ENCODE results near the gene SESN1.

SESN1 gene

DNA sequence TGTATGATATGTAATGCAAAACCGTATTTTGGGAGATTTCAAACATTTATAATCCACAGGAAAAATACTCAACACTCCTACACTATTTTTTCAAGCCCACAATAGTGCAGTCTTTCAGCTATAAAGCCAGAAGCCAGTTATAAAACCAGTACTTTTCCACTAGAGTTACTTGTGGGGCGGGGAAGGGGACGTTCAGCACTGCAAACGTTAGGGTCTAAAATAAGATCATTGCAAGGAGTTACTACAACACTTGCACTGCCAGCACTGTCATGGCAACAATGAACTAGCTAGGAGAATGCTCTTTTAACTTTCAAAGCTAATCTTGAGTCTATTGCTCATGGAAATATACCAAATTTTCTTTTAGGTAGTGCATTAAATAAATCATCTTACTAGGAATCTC lies 14.7 kb downstream of the SESN1 start:
- DNase-seq (ENCODE audit: extremely low spot score) = no peak
- ChIA-PET POLR2A (interaction anchor here (1.4 kb wide), 2 partner anchors 14 to 303 kb away, joined by 4 to 10 read pairs; partner anchors contain the start of genes CD164 and SESN1), CTCF (interaction anchor here (0.7 kb wide), 1 partner anchor 20 kb away, joined by 3 read pairs; no protein-coding TSS in a partner anchor)
- no peak for TF ChIP-seq HDGF (IDR thresholded peaks at IDR 0.05; ENCODE audit: borderline replicate concordance)
- no peak for TF ChIP-seq FOXM1 (IDR thresholded peaks at IDR 0.05; ENCODE audit: borderline replicate concordance)
- TF ChIP-seq ARNT (IDR thresholded peaks at IDR 0.05) = no peak
- no peak for TF ChIP-seq ZNF384 (IDR thresholded peaks at IDR 0.05)
- TF ChIP-seq TARDBP (IDR thresholded peaks at IDR 0.05) = no peak
- no peak for TF ChIP-seq CTBP1 (IDR thresholded peaks at IDR 0.05; ENCODE audit: borderline replicate concordance)
- no peak for TF ChIP-seq BHLHE40 (IDR thresholded peaks at IDR 0.05; ENCODE audit: borderline replicate concordance)
- TF ChIP-seq L3MBTL2 (conservative IDR thresholded peaks at IDR 0.05) = no peak
- no peak for TF ChIP-seq FOXA1 (IDR thresholded peaks at IDR 0.05)
- TF ChIP-seq FOXK2 (IDR thresholded peaks at IDR 0.05) = no peak
- TF ChIP-seq SP1 (IDR thresholded peaks at IDR 0.05) = no peak
- TF ChIP-seq ELF4 (IDR thresholded peaks at IDR 0.05) = no peak
- TF ChIP-seq, protein P1, sequence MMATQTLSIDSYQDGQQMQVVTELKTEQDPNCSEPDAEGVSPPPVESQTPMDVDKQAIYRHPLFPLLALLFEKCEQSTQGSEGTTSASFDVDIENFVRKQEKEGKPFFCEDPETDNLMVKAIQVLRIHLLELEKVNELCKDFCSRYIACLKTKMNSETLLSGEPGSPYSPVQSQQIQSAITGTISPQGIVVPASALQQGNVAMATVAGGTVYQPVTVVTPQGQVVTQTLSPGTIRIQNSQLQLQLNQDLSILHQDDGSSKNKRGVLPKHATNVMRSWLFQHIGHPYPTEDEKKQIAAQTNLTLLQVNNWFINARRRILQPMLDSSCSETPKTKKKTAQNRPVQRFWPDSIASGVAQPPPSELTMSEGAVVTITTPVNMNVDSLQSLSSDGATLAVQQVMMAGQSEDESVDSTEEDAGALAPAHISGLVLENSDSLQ (IDR thresholded peaks at IDR 0.05) = no peak

DNA sequence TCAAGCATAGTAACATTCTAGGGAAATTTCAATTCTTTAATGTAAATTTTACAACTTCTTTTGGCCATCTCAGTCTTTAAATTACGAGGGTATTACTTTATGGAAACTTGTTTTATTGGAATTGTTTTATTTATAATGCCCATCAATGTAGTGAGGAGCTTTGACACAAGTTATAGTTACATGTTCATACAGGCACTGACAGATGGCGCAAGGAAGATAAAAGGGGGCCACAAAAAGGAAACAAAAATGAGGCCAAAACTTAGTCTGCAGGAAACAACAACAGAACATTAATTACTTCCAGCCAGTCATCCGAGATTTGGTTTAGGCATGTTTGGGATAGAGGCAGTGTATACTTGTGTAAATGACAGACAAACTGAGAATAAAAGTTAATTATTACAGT lies 18.3 kb downstream of the SESN1 start:
- DNase-seq (ENCODE audit: extremely low spot score) = no peak
- POLR2A ChIA-PET = interaction anchor here (1.3 kb wide), 1 partner anchor 516 kb away, joined by 3 read pairs; the partner anchor contains the start of gene FOXO3
- CTCF ChIA-PET = no interaction called here
- TF ChIP-seq SP1 (IDR thresholded peaks at IDR 0.05) = no peak
- TF ChIP-seq ELF4 (IDR thresholded peaks at IDR 0.05) = no peak
- no peak for TF ChIP-seq CTBP1 (IDR thresholded peaks at IDR 0.05; ENCODE audit: borderline replicate concordance)
- TF ChIP-seq, protein P1 (IDR thresholded peaks at IDR 0.05) = 0 out of 2 replicates have a peak, but pooled peaks have one; percentile 10

DNA sequence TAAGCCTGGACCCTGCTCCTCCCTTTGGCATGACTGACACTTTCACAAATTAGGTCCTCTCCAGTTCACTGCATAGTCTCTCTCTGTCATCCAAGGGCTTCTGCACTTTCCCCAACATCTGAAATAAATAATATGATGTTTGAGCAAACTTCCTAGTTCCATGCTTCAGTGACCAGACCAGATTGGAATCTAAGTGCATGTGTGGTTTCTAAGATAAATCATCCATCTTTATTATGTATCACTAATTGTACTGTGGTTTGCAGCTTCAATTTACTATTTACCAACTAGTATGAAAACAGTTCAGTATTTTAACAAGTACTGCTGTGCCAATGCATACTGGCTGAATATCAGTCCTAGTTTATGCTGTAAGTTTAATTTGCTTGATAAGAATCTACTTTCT lies 18.7 kb downstream of the SESN1 start:
- ChIA-PET POLR2A (interaction anchor here (1.3 kb wide), 1 partner anchor 515 kb away, joined by 3 read pairs; the partner anchor contains the start of gene FOXO3), CTCF (interaction anchor here (0.6 to 0.9 kb wide), 3 partner anchors 13 to 295 kb away, joined by 3 to 4 read pairs (median 4); no protein-coding TSS in a partner anchor)
- no peak for DNase-seq (ENCODE audit: extremely low spot score)
- TF ChIP-seq SUZ12 (IDR thresholded peaks at IDR 0.05) (no peak), FOXA1 (IDR thresholded peaks at IDR 0.05) (no peak), ZNF384 (IDR thresholded peaks at IDR 0.05) (no peak), TARDBP (IDR thresholded peaks at IDR 0.05) (no peak), L3MBTL2 (conservative IDR thresholded peaks at IDR 0.05) (no peak), BHLHE40 (IDR thresholded peaks at IDR 0.05; ENCODE audit: borderline replicate concordance) (no peak), SP1 (IDR thresholded peaks at IDR 0.05) (no peak), HDGF (IDR thresholded peaks at IDR 0.05; ENCODE audit: borderline replicate concordance) (no peak), CTBP1 (IDR thresholded peaks at IDR 0.05; ENCODE audit: borderline replicate concordance) (no peak), ARNT (IDR thresholded peaks at IDR 0.05) (no peak), FOXM1 (IDR thresholded peaks at IDR 0.05; ENCODE audit: borderline replicate concordance) (no peak), ELF4 (IDR thresholded peaks at IDR 0.05) (no peak), FOXK2 (IDR thresholded peaks at IDR 0.05) (no peak), LEF1 (IDR thresholded peaks at IDR 0.05; ENCODE audit: borderline replicate concordance) (no peak), NFRKB (IDR thresholded peaks at IDR 0.05) (no peak)
- TF ChIP-seq, protein P1 (IDR thresholded peaks at IDR 0.05) = no peak

DNA sequence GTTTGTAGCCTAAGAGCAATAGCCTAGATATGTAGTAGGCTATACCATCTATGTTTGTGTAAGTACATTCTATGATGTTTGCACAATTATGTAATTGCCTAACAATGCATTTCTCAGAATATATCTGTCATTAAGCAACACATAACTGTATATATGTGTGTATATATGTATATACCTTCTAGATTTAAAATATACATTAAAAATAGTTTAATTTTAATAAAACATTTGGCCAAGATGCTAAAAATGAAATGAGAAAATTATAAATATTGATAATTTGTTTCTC lies 20.6 kb downstream of the SESN1 start:
- CTCF ChIA-PET = interaction anchor here (0.6 to 1.9 kb wide), 3 partner anchors 8 to 532 kb away, joined by 3 to 13 read pairs (median 3); no protein-coding TSS in a partner anchor
- DNase-seq (ENCODE audit: extremely low spot score) = no peak
- POLR2A ChIA-PET = no interaction called here
- TF ChIP-seq FOXA1 (IDR thresholded peaks at IDR 0.05) = no peak
- TF ChIP-seq ZNF384 (IDR thresholded peaks at IDR 0.05) = no peak

DNA sequence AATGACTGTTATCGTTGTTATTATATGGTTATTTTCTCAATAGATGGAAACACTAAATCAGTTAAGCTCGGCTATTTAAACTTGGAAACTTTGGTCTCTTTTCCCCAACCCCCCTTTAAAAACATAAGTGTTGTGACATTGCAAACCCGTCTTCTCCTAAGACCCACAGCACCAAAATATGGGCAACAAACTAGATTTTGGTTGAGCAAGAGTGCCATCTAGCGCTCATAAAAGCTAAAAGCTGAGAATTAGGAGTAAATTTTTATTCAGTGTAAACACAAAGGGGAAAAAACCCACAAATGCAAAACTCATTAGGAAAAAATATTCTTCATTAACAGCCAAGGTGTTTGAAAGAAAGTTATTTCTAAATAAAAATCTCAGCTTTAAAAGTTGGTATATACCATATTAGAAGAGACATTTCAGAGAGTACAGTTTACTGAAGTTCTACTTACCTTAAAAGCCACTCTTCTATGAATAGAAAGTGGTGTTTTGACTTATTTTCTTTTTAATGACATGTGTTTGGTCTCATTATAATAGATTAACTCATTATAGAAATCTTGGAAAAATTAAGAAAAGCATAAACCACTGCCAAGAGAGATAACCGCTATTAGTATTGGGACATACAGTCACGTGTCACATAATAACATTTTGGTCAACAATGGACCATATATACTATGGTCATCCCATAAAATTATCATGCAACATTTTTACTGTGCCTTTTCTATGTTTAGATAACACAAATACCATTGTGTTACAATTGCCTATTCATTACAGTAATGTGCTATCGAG lies 21.1 kb downstream of the SESN1 start:
- POLR2A ChIA-PET = no interaction called here
- TF ChIP-seq TARDBP (IDR thresholded peaks at IDR 0.05) (no peak), FOXK2 (IDR thresholded peaks at IDR 0.05) (no peak), ARNT (IDR thresholded peaks at IDR 0.05) (no peak), SP1 (IDR thresholded peaks at IDR 0.05) (no peak), HDGF (IDR thresholded peaks at IDR 0.05; ENCODE audit: borderline replicate concordance) (no peak), ELF4 (IDR thresholded peaks at IDR 0.05) (no peak), FOXA1 (IDR thresholded peaks at IDR 0.05) (no peak), ZNF384 (IDR thresholded peaks at IDR 0.05) (no peak), CTBP1 (IDR thresholded peaks at IDR 0.05; ENCODE audit: borderline replicate concordance) (no peak), L3MBTL2 (conservative IDR thresholded peaks at IDR 0.05) (no peak), FOXM1 (IDR thresholded peaks at IDR 0.05; ENCODE audit: borderline replicate concordance) (no peak), LEF1 (IDR thresholded peaks at IDR 0.05; ENCODE audit: borderline replicate concordance) (no peak), NFRKB (IDR thresholded peaks at IDR 0.05) (no peak), BHLHE40 (IDR thresholded peaks at IDR 0.05; ENCODE audit: borderline replicate concordance) (no peak), SUZ12 (IDR thresholded peaks at IDR 0.05) (no peak)
- TF ChIP-seq, protein P1 (IDR thresholded peaks at IDR 0.05) = no peak
- DNase-seq (ENCODE audit: extremely low spot score) = peak; percentile 40

More for the DNA sequence above, 21.1 kb downstream of the SESN1 start:
- CTCF ChIA-PET = interaction anchor here (0.6 to 3.1 kb wide), 9 partner anchors 8 to 1307 kb away, joined by 3 to 13 read pairs (median 3); no protein-coding TSS in a partner anchor

All from HEK293T (cell line).